ENCODE measurements around the gene FOXI1.

DNA sequence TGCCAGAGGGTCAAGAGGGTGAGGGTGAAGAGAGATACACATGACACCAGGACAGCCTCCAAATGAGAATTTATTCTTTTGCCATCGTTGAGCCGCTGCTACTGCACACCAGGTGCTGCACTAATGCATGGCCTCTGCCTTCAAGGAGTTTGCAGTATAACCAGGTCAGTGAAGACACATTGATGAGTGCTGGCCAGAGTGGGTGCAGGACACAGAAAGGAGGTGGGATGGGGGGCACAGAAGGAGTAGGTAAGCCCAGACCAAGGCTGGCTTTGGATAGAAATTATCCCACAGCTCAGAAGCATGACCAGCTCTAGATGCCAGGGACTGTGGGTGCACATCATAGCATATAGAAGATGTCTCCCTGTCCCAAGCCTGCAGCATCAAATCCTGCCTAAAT, 38.0 kb downstream of the FOXI1 start:
- TF ChIP-seq POLR2A (IDR thresholded peaks at IDR 0.05; ENCODE audit: low read depth, low read length) = no peak
- TF ChIP-seq POLR2AphosphoS5 (IDR thresholded peaks at IDR 0.05; ENCODE audit: low read depth, low read length) = no peak

Measured in GM12892 (cell line).